PC-3 (cell line): ENCODE data around the gene LRP11.

Experiments used
- CTCF ChIP-seq: fragments of 300-600 bp; sonication (generic); conservative IDR thresholded peaks from 2 replicates; pipeline ENCODE4 v1.5.1; 2017; ENCODE audit warnings: antibody characterized with exemption, low read depth, mild to moderate bottlenecking, low read length
- EZH2 ChIP-seq: fragments of 300-600 bp; sonication (generic); IDR thresholded peaks from one replicate; pipeline ENCODE4 v1.6.1; 2017; ENCODE audit warnings: antibody characterized with exemption, mild to moderate bottlenecking, low read length; ENCODE audit not compliant: unreplicated experiment
- EZH2phosphoT487 ChIP-seq: fragments of 300-600 bp; sonication (generic); IDR thresholded peaks from 2 replicates; pipeline ENCODE4 v1.6.1; 2018; ENCODE audit warnings: mild to moderate bottlenecking, antibody characterized with exemption, low read length, borderline replicate concordance

DNA sequence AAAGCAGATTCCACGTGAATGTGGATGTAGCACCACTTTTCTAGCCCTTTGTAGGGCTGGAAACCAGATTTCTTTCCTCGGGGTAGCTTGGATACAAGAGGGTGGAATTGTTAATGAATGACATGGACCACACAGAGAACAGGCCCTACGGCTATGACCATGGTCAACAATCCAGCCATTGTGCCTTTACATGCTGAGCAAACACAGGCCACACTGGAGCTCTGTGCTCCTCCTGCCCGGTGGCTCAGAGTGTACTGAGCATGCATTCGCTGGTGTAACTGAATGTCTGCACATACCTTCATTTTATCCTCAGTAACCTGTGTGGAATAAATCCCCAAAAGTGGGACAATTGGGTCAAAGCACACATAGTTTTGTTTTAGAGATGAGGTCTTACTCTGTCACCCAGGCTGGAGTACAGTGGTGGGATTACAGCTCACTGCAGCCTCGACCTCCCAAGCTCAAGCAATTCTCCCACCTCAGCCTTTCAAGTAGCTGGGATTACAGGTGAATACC, 32.8 kb downstream of the LRP11 start:
- no peak for TF ChIP-seq CTCF
- TF ChIP-seq EZH2phosphoT487, result no peak
- no peak for TF ChIP-seq EZH2
